Parathyroid adenoma (tissue), 2 donors: Measurements from ENCODE around the gene TTC39A.

Experiments
- H2AFZ ChIP-seq: fragments of 300-600 bp; sonication (generic); one replicate; pipeline ENCODE4 v1.7.0; 2017; ENCODE audit warnings: antibody characterized with exemption, mild to moderate bottlenecking
- H3K27ac ChIP-seq: fragments of 300-600 bp; sonication (generic); one replicate; pipeline ENCODE4 v1.7.0; 2017
- H3K27me3 ChIP-seq: fragments of 300-600 bp; sonication (generic); one replicate; pipeline ENCODE4 v1.7.0; 2017; ENCODE audit warnings: low read length; ENCODE audit not compliant: control insufficient read depth, insufficient read depth
- H3K36me3 ChIP-seq: fragments of 300-600 bp; sonication (generic); one replicate; pipeline ENCODE4 v1.7.0; 2017; ENCODE audit warnings: low read length; ENCODE audit not compliant: control insufficient read depth, insufficient read depth
- H3K4me1 ChIP-seq: fragments of 300-600 bp; sonication (generic); one replicate; pipeline ENCODE4 v1.7.0; 2017; ENCODE audit warnings: control low read depth
- H3K4me2 ChIP-seq: fragments of 300-600 bp; sonication (generic); one replicate; pipeline ENCODE4 v1.7.0; 2017; ENCODE audit warnings: low read length
- H3K4me3 ChIP-seq: fragments of 300-600 bp; sonication (generic); one replicate; pipeline ENCODE4 v1.7.0; 2017; ENCODE audit warnings: low read depth, low read length
- H3K79me2 ChIP-seq: fragments of 300-600 bp; sonication (generic); one replicate; pipeline ENCODE4 v1.7.0; 2017; ENCODE audit warnings: control low read depth
- H3K9ac ChIP-seq: fragments of 300-600 bp; sonication (generic); one replicate; pipeline ENCODE4 v1.7.0; 2017; ENCODE audit warnings: mild to moderate bottlenecking
- H3K9me3 ChIP-seq: fragments of 300-600 bp; sonication (generic); one replicate; pipeline ENCODE4 v1.7.0; 2017; ENCODE audit warnings: low read length; ENCODE audit not compliant: control insufficient read depth
- TF ChIP-seq, protein P1 (sequence below): fragments of 300-600 bp; sonication (generic); IDR thresholded peaks from one replicate; pipeline ENCODE4 v1.7.0; 2017; ENCODE audit warnings: antibody characterized with exemption, mild to moderate bottlenecking
- donor health status: primary hyperparathyroidism.

TTC39A gene

DNA sequence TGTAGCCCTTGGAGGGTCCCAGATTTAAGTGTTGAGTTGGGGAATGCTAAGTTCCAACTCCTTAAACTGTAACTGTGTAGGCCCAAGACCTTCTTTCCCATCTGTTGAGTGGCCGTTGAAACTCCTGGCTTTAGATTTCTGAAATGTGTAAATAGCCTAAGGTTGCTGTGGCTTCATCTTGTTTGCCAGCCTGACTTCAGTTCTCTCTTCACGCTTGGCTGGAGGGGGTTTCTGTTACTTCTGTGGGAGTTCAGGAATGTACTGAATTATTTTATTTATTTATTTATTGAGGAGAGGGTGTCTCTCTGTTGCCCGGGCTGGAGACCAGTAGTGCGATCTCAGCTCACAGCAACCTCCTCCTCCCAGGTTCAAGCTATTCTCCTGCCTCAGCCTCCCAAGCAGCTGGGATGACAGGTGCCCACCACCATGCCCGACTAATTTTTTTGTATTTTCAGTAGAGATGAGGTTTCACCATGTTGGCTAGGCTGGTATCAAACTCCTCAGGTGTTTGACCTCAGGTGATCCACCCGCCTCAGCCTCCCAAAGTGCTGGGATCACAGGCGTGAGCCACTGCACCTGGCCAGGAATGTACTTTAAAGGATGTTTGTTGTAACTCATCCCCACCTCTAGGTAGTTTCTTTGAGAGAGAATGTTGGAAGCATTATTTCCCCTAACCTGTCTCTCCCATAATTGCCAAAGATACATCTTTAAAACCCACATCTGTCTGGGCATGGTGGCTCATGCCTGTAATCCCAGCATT, 5.9 kb downstream of the TTC39A start:
- Histone ChIP-seq H3K9me3 (no peaks in the 10 kb centered on the region), H2AFZ (no peak overlapping the region), H3K4me3 (no peak overlapping the region), H3K9ac (no peak overlapping the region), H3K36me3 (no peaks in the 10 kb centered on the region), H3K27ac (no peak overlapping the region), H3K4me2 (no peak overlapping the region), H3K4me1 (no peaks in the 10 kb centered on the region), H3K79me2 (no peaks in the 10 kb centered on the region), H3K27me3 (no peaks in the 10 kb centered on the region)
- TF ChIP-seq, protein P1, sequence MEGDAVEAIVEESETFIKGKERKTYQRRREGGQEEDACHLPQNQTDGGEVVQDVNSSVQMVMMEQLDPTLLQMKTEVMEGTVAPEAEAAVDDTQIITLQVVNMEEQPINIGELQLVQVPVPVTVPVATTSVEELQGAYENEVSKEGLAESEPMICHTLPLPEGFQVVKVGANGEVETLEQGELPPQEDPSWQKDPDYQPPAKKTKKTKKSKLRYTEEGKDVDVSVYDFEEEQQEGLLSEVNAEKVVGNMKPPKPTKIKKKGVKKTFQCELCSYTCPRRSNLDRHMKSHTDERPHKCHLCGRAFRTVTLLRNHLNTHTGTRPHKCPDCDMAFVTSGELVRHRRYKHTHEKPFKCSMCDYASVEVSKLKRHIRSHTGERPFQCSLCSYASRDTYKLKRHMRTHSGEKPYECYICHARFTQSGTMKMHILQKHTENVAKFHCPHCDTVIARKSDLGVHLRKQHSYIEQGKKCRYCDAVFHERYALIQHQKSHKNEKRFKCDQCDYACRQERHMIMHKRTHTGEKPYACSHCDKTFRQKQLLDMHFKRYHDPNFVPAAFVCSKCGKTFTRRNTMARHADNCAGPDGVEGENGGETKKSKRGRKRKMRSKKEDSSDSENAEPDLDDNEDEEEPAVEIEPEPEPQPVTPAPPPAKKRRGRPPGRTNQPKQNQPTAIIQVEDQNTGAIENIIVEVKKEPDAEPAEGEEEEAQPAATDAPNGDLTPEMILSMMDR, result no peak

DNA sequence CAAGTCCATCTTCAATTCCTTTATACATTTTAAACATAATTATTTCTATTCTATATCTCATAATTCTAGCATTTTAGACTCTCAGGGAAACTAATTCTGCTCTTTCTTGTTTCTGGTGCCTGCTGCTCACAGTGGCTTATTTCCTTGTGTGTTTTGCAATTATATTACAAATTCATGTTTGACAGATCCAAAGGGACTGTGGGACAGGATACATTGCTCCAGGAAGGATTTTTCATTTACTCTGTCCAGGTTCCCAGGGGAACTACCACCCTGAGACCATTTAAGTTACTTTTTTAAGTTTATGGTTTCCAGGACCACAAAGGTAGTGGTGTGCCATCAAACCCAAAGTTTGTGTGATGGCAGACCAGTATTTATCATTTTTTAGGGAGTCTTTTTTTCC, 6.6 kb downstream of the TTC39A start:
- no peak overlapping the region for H3K9ac ChIP-seq
- TF ChIP-seq, protein P1, result no peak
- no peak overlapping the region for H2AFZ ChIP-seq

DNA sequence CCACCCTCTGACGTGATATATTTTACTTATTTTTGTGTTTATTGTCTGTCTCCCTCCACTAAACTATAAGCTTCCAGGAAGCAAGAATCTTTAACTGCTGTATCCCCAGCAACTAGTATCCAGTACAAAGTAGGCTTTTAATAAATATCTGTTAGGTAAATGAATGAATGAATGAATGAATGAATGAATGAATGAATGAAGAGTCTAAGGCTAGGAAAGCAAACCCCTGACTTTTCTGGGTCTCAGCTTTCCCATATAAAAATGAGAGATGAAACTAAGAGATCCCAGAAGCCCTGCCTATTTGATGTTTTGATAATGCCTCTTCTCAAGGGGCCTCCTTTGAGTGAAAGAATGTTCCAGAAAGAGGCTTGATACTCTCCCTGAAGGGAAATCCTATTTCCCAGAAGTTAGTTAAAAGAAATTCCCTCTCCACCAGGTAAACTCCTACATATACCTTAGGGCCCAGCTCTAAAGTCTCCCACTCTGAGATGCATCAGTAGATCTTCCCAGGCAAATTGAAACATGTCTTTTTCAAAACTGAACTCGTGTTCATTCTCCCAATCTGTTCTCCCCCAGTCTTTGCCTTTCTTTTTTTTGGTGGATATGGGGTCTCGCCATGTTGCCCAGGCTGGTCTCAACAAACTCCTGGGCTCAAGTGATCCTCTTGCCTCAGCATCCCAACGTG, 7.8 kb downstream of the TTC39A start:
- no peaks in the 10 kb centered on the region for H3K79me2 ChIP-seq
- H2AFZ ChIP-seq, result no peak overlapping the region

More for the DNA sequence above, 6.6 kb downstream of the TTC39A start:
- H3K27me3 ChIP-seq, result no peaks in the 10 kb centered on the region
- H3K27ac ChIP-seq, result no peak overlapping the region
- no peaks in the 10 kb centered on the region for H3K36me3 ChIP-seq
- no peak overlapping the region for H3K4me3 ChIP-seq
- H3K79me2 ChIP-seq, result no peaks in the 10 kb centered on the region
- no peak overlapping the region for H3K4me2 ChIP-seq
- no peaks in the 10 kb centered on the region for H3K4me1 ChIP-seq
- no peaks in the 10 kb centered on the region for H3K9me3 ChIP-seq

DNA sequence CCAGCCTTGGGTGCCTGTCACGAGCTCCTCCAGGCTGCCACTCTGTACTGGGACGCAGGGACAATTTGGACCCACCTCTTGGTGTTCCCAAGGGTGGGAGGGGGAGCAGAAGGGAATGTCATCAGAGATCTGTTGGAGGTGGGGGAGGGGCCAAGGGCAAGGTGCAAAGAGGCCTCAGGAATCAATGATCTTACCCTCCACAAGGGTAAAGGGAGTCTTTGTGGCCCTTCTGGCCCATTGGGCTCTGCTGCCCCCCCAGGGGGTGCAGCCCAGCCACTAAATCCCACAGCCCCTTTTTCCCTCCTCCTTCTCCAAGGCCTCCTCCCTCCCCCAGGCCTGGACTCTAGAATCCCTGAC, 8.5 kb downstream of the TTC39A start:
- H3K27me3 ChIP-seq, result no peaks in the 10 kb centered on the region
- TF ChIP-seq, protein P1, result no peak
- no peak overlapping the region for H3K4me2 ChIP-seq
- H3K9ac ChIP-seq, result no peak overlapping the region
- no peak overlapping the region for H3K27ac ChIP-seq
- no peak overlapping the region for H2AFZ ChIP-seq
- no peak overlapping the region for H3K4me3 ChIP-seq
- no peaks in the 10 kb centered on the region for H3K9me3 ChIP-seq
- no peaks in the 10 kb centered on the region for H3K4me1 ChIP-seq
- H3K79me2 ChIP-seq, result no peaks in the 10 kb centered on the region
- H3K36me3 ChIP-seq, result no peaks in the 10 kb centered on the region

More for the DNA sequence above, 7.8 kb downstream of the TTC39A start:
- Histone ChIP-seq H3K27ac (no peak overlapping the region), H3K4me1 (no peaks in the 10 kb centered on the region), H3K9ac (no peak overlapping the region), H3K27me3 (no peaks in the 10 kb centered on the region), H3K4me3 (no peak overlapping the region), H3K9me3 (no peaks in the 10 kb centered on the region), H3K36me3 (no peaks in the 10 kb centered on the region), H3K4me2 (no peak overlapping the region)
- TF ChIP-seq, protein P1, result no peak
